OCI-LY7 (cell line): Measurements from ENCODE around the gene CACNA2D1.

Source experiments
- CTCF ChIP-seq: fragments of 200-600 bp; sonication (generic); conservative IDR thresholded peaks from 2 replicates; pipeline ENCODE4 v1.5.1; 2014; ENCODE audit warnings: mild to moderate bottlenecking, antibody characterized with exemption, low read length, moderate library complexity, mixed read lengths
- EZH2phosphoT487 ChIP-seq: fragments of 200-600 bp; sonication (generic); IDR thresholded peaks from 2 replicates; pipeline ENCODE4 v1.6.1; 2018; ENCODE audit warnings: low read depth, borderline replicate concordance, mild to moderate bottlenecking, mixed run types, antibody characterized with exemption, low read length, moderate library complexity, mixed read lengths

- TF ChIP-seq EZH2phosphoT487 (no peak), CTCF (no peak)
Observed at GRCh38 chr7:81934596-81935301, 508.8 kb downstream of the CACNA2D1 start.
